Uterus (tissue), 4 donors: ENCODE measurements around the gene SLC34A3. TPM values are rescaled to one million over a fixed set of nuclear protein-coding genes. Genes with fewer than 3 reads are reported as not detected.

Experiments
- DNase-seq, 2 donors: peaks; one replicate each; pipeline ENCODE4 v3.0.0-alpha.2; 2019 to 2020
- H3K27ac ChIP-seq, 2 donors: fragments of 200-600 bp; sonication (generic); 1 replicate in 1 of 2; 2 replicates in 1 of 2; pipeline ENCODE4 v1.5.1; 2016 to 2018
- H3K27me3 ChIP-seq, 2 donors: fragments of 200-600 bp; sonication (generic); one replicate each; pipeline ENCODE4 v1.5.1; 2018 to 2019; ENCODE audit warnings: control low read depth in 1 of 2
- H3K36me3 ChIP-seq, 2 donors: fragments of 200-600 bp; sonication (generic); one replicate each; pipeline ENCODE4 v1.5.1; 2019; ENCODE audit warnings: control low read depth in 1 of 2
- H3K4me1 ChIP-seq, 2 donors: fragments of 200-600 bp; sonication (generic); one replicate each; pipeline ENCODE4 v1.5.1; 2018 to 2019; ENCODE audit warnings: control low read depth in 1 of 2
- H3K4me3 ChIP-seq, 2 donors: fragments of 200-600 bp; sonication (generic); 1 replicate in 1 of 2; 2 replicates in 1 of 2; pipeline ENCODE4 v1.5.1; 2018 to 2019; ENCODE audit warnings: mild to moderate bottlenecking in 1 of 2
- H3K9me3 ChIP-seq, 2 donors: fragments of 200-600 bp; sonication (generic); one replicate each; pipeline ENCODE4 v1.5.1; 2019; ENCODE audit warnings: control low read depth in 1 of 2
- CTCF ChIP-seq, 4 experiments: fragments of 200-600 bp in 2 of 4; fragments of 450-650 bp in 2 of 4; sonication (generic) in 2 of 4; IDR thresholded peaks; one replicate each; pipeline ENCODE4 v1.5.1; 2016 to 2019; ENCODE audit warnings: antibody characterized with exemption in 4 of 4, mild to moderate bottlenecking in 2 of 4, moderate library complexity in 1 of 4
- POLR2A ChIP-seq, 2 donors: fragments of 450-650 bp; IDR thresholded peaks; one replicate each; pipeline ENCODE4 v1.6.1; 2016; ENCODE audit warnings: antibody characterized with exemption in 2 of 2, mild to moderate bottlenecking in 1 of 2, moderate library complexity in 1 of 2
- intact Hi-C: fragments of 100-400 bp; cut with DNase I; formaldehyde crosslinking; loops from one replicate; pipeline ENCODE4 v1.15.1; 2023; ENCODE audit warnings: low total_unique reads
- total RNA-seq, 4 donors: library from RNA; depleted of rRNA in 3 of 4; stranded (reverse); fragments of >200 nt in 3 of 4; gene quantifications; one replicate each; pipeline versions ENCODE4 v1.1.0 to v1.2.4, GENCODE V29; 2014 to 2023
- donor health status: DM: yes; HTN: yes; CAD: no.

SLC34A3 gene
- total RNA-seq, 4 donors from 2014 or later: 0.48 TPM; not detected in 3

GRCh38 chr9:137252555-137253506 is 22.1 kb downstream of the SLC34A3 start:
- intact Hi-C loops: no loop called here
- Histone ChIP-seq H3K36me3 (no peaks in the 10 kb centered on the region), H3K27ac (no peak overlapping the region), H3K9me3 (no peaks in the 10 kb centered on the region), H3K4me3 (no peak overlapping the region), H3K4me1 (peaks cover 0 to 17% of the 10 kb centered on the region in 2 donors), H3K27me3 (no peaks in the 10 kb centered on the region)
- DNase-seq: no peak
- no peak for TF ChIP-seq POLR2A (IDR thresholded peaks at IDR 0.05)
- TF ChIP-seq CTCF (IDR thresholded peaks at IDR 0.05): no peak

- Histone ChIP-seq H3K4me3 (peak overlapping the region; percentile 81 to 97), H3K36me3 (no peaks in the 10 kb centered on the region), H3K27ac (peak overlapping the region in 1 of 2 donors; percentile 71), H3K27me3 (no peaks in the 10 kb centered on the region), H3K4me1 (peaks cover 0 to 17% of the 10 kb centered on the region in 2 donors), H3K9me3 (no peaks in the 10 kb centered on the region)
- no peak for DNase-seq
- intact Hi-C loops: no loop called here
- TF ChIP-seq CTCF (IDR thresholded peaks at IDR 0.05): no peak
- TF ChIP-seq POLR2A (IDR thresholded peaks at IDR 0.05): no peak
These were observed 23.3 kb downstream of the SLC34A3 start for GRCh38 chr9:137253717-137254623.

- intact Hi-C loops: no loop called here
- no peaks in the 10 kb centered on the region for H3K27me3 ChIP-seq
- H3K36me3 ChIP-seq: no peaks in the 10 kb centered on the region
- H3K4me3 ChIP-seq: peak within 1 kb of the TSS; percentile 81 to 97
- TF ChIP-seq CTCF (IDR thresholded peaks at IDR 0.05) (peak in 3 of 4 experiments; percentile 19 to 35 (median 22)), POLR2A (IDR thresholded peaks at IDR 0.05) (peak; percentile 39 to 69)
- DNase-seq: peak; percentile 90 to 95
- peaks cover 0 to 17% of the 10 kb centered on the region in 2 donors for H3K4me1 ChIP-seq
- no peaks in the 10 kb centered on the region for H3K9me3 ChIP-seq
- H3K27ac ChIP-seq: peak within 1 kb of the TSS; percentile 56 to 75
These were observed 24.1 kb downstream of the SLC34A3 start, which contains the start of gene NELFB for GRCh38 chr9:137254624-137255447. TSS of gene NELFB (plus strand) at chr9:137255327.

GRCh38 chr9:137255448-137256114 is 24.9 kb downstream of the SLC34A3 start:
- peak overlapping the region; percentile 81 to 97 for H3K4me3 ChIP-seq
- H3K4me1 ChIP-seq: peaks cover 0 to 17% of the 10 kb centered on the region in 2 donors
- no peak for DNase-seq
- TF ChIP-seq CTCF (IDR thresholded peaks at IDR 0.05) (no peak), POLR2A (IDR thresholded peaks at IDR 0.05) (no peak)
- no peaks in the 10 kb centered on the region for H3K27me3 ChIP-seq
- intact Hi-C loops: no loop called here
- H3K27ac ChIP-seq: peak overlapping the region; percentile 56 to 75
- no peaks in the 10 kb centered on the region for H3K36me3 ChIP-seq
- no peaks in the 10 kb centered on the region for H3K9me3 ChIP-seq
